ENCODE measurements around the gene IFNLR1. TPM values are rescaled to one million over a fixed set of nuclear protein-coding genes. Genes with fewer than 3 reads are reported as not detected.

IFNLR1 gene
- total RNA-seq, 1 donor = under 0.01 TPM

DNA sequence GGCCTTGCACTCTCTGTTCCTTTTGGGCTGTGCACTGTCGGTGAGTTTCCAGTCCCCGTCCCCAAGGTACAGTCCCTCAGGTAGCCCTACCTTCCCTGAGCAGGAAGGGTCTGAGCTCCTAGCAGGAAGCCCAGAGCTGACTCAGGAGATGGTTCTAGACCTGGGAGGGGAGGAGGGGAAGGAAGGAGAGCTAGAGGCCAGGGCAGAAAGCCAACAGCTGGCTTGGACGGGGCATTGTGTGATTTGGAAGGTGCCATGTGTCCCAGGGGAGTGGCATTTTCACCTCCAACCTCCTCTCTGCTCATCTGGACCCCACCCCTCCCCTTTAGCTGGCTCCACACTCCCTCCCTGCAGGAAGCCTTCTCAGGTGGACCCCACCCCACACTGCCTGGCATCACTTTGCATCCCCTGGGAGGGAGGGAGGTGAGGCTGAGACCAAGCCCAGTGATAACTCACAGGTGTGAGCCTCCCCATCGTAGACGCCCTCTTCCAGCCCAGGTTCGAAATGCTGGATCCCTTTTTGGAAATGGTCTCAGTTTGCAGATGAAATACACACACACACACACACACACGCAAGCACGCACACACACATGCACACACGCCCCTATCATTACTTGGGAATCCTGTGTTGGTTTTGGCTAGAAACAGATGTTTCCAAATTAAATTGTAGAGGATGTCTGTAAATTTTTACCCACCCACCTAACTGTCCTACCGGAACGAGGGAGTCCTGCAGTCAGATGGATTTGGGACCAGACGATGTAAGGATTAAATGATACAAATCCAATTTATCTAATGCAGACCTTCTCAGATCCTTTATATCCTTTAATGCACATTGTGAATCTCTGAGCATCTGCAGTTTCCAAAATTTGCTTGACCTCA is 19.7 kb upstream of the IFNLR1 start:
- no peak for DNase-seq (ENCODE audit: low read depth in 2 of 3, low spot score in 2 of 3)

- no peak for DNase-seq (ENCODE audit: low read depth in 2 of 3, low spot score in 2 of 3)
These were observed 19.0 kb upstream of the IFNLR1 start for GRCh38 chr1:24206083-24206464.

- no peak for DNase-seq (ENCODE audit: low read depth in 2 of 3, low spot score in 2 of 3)
These were observed 18.4 kb upstream of the IFNLR1 start for GRCh38 chr1:24205345-24206082.

GRCh38 chr1:24204116-24204515 is 17.0 kb upstream of the IFNLR1 start:
- DNase-seq (ENCODE audit: low read depth in 2 of 3, low spot score in 2 of 3) = no peak

GRCh38 chr1:24203404-24203803 is 16.3 kb upstream of the IFNLR1 start:
- DNase-seq (ENCODE audit: low read depth in 2 of 3, low spot score in 2 of 3) = no peak

DNA sequence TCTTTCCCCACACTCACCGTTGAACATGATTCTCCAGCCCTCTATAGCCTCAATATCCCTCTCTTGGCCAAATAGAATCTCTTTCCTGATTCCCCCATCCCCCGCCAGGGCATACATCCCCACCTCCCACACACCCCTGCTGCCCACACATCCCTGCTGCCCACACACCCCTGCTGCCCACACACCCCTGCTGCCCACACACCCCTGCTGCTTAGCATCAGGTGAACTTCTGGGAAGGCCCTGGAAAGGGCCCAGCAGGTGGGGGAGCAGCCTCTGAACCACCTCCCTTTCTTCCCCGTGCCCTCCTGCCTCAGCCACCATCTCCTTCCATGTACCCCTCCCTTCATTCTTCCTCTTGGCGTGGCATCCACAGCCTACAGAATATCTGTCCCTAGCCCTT is 15.9 kb upstream of the IFNLR1 start:
- no peak for DNase-seq (ENCODE audit: low read depth in 2 of 3, low spot score in 2 of 3)

DNA sequence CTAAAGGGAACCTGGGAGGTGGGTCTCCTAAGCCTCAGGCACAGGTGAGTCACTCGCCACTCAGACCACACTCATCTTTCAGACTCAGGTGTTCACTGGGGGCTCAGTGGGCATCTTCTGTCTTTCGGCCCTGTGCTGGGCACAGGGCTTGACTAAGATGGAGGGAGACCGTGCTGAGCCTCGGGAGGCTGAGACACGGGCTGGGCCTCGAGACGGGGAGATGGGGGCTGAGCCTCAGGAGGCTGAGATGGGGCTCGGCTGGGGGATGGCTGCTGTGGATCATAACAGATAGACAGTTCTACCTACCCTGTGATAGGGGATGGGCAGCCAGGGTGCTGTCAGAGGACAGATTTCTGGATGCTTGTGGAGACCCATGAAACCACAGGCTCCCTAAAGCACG is 15.5 kb upstream of the IFNLR1 start:
- no peak for DNase-seq (ENCODE audit: low read depth in 2 of 3, low spot score in 2 of 3)

DNA sequence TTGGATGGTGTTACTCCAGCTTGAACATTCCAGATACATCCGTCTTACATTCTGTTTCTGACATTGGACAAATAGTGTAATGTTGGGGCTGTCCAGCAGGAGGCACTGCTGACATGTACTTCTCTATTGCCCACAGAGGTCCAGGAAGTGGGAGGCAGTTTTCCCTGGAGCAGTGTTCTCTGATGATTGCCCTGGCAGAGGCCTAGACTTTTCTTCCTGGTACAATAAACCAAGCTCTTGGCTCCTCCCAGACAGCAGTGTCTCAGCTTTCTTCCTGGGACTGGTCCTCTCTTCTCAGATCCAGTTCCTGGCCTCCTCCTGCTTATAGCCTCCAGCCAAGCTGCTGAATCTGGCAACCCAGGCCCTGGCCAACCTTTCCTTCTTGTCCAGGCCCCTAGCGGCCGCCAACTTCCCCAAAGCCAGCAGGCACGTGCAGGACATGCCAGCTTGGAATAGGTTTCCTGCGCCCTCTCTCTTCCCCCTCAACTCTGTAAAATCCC is 14.9 kb upstream of the IFNLR1 start:
- DNase-seq (ENCODE audit: low read depth in 2 of 3, low spot score in 2 of 3) = peak in 1 of 3 donors; percentile 50

DNA sequence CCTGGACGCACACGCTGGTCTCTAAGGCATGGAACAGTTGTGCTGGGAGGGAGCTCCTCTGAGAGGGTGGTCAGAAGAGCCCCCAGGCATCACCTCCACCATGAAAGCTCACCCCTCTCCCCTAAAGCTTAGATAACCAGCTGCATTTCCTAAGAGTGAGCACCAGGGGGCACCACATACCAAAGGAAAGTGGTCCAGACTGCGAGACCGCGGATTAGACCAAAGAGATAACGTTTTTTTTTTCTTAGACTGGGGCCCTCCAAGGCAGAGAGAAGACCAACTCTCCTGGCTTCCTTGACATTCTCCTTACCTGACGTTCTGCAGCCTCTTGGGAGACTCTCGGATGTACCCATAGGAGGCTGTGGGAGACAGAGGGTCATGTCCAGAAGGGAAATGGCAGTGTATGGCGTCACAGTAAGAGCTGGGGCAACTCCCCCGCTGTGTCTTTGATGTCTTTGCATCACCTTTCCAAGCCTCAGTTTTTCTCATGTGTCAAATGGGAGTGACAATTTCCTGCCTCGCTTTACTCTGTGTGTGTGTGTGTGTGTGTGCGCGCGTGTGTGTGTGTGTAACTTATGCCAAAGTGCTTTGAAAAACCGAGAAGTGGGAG is 12.3 kb upstream of the IFNLR1 start:
- peak; percentile 63 to 79 (median 70) for DNase-seq (ENCODE audit: low read depth in 2 of 3, low spot score in 2 of 3)

GRCh38 chr1:24198766-24199165 is 11.7 kb upstream of the IFNLR1 start:
- no peak for DNase-seq (ENCODE audit: low read depth in 2 of 3, low spot score in 2 of 3)

DNA sequence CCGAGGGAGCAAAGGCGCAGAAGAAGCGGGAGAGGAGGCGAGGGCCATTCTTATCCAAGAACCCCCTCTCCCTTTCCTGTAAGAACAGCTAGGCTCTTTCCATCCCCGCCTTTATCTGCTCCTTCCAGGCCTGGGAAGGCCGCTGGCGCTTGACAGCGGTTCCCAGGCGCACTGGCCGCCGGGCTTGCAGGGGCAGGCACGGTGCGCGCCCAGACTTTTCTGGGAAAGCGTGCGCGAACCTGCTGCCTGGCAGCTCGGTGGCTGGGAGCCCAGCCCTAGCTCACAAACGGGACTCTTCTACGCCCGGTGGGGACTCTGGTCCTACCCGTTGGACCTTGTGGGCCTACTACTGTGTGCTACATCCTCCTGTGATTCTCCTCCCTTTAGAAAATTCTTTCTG is 8.8 kb upstream of the IFNLR1 start:
- no peak for DNase-seq (ENCODE audit: low read depth in 2 of 3, low spot score in 2 of 3)

DNA sequence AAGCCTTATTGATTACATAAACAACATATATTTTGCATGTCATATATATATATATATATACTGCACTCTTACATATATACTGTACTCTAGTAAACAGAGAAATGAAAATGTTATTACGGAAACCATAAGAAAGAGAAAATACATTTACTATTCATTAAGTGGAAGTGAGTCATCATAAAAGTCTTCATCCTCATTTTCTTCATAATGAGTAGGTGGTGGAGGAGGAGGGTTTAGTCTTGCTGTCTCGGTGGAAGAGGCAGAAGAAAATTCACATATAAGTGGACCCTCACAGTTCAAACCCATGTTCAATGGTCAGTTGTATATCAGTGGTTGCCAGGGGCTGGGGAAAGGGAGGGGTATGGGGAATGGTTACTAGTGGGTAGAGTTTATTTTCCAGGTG is 8.0 kb upstream of the IFNLR1 start:
- DNase-seq (ENCODE audit: low read depth in 2 of 3, low spot score in 2 of 3) = no peak

DNA sequence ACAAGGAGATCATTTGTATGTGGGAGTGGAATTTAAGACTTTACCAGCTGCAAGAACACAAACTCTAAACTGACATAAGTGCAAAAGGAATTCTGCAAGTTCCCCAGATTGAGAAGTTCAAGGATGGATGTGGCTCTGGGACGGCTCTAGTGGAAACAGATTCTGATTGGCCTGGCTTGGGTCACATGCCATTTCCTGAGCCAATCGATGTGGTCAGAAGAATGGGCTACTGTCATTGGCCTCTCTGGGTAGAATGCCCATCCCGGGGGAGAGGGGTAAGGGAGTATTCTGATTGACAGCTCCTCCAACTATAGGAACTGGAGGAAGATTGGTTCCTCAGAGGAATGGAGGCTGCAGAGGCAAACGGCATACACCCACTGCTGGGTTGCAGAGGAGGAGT is 6.0 kb upstream of the IFNLR1 start:
- DNase-seq (ENCODE audit: low read depth in 2 of 3, low spot score in 2 of 3) = no peak

DNA sequence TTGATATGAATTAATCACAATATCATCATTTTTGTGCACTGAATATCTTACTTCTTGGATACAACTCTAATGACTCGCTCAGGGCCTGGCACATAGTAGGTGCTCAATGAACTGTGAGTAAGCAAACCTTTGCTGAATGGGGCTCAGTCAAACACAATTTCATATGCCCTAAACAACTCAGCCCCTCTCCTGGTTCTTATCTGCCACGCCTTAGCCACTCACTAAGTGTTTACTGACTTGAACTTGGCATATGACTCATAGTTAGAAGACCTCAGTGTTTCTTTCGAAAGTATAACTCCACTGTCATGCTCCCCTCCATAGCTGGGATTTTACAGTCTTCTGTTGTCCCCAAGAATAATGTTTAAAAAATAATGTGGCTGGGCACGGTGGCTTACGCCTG is 4.8 kb upstream of the IFNLR1 start:
- no peak for DNase-seq (ENCODE audit: low read depth in 2 of 3, low spot score in 2 of 3)

- peak in 1 of 3 donors; percentile 16 for DNase-seq (ENCODE audit: low read depth in 2 of 3, low spot score in 2 of 3)
These were observed 3.9 kb upstream of the IFNLR1 start for GRCh38 chr1:24190983-24191461.

- DNase-seq (ENCODE audit: low read depth in 2 of 3, low spot score in 2 of 3) = peak in 1 of 3 donors; percentile 40
These were observed 2.4 kb upstream of the IFNLR1 start for GRCh38 chr1:24189528-24189927.

GRCh38 chr1:24186711-24186992 is 437 bp downstream of the IFNLR1 start:
- no peak for DNase-seq (ENCODE audit: low read depth in 2 of 3, low spot score in 2 of 3)

- DNase-seq (ENCODE audit: low read depth in 2 of 3, low spot score in 2 of 3) = no peak
These were observed 918 bp downstream of the IFNLR1 start for GRCh38 chr1:24186031-24186710.

DNA sequence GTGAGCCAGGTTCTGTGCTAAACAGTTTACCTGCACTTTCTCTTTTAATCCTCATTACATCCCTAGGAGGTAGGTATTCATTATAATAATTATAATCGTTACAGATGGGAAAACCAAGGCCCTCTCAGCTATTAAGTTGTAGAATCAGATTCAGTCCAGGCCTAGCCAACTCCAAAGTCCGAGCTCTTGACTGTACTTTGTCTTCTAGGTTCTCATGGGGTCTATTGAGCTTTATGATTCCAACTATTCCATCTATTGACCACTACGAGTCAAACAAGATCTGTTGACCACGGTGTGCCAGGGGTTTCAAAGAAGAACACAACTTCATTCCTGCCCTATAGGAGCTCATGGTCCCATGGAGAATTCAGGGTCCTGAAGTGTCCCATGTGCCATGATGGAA is 2.0 kb downstream of the IFNLR1 start:
- no peak for DNase-seq (ENCODE audit: low read depth in 2 of 3, low spot score in 2 of 3)

DNA sequence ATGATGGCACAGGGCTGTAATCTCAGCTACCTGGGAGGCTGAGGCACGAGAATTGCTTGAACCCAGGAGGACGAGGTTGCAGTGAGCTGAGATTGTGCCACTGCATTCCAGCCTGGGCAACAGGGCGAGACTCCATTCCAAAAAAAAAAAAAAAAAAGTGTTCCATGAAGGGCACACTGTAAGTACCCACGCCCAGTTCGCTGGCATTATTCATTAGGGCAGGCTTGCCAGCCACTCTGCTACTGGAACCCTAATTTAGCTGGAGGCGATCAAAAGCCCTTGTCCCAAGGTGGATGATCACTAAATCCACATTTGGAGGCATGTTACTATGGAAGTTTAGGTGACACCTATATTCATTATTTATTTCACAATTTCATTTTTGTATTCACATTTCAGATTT is 5.0 kb downstream of the IFNLR1 start:
- no peak for DNase-seq (ENCODE audit: low read depth in 2 of 3, low spot score in 2 of 3)

DNA sequence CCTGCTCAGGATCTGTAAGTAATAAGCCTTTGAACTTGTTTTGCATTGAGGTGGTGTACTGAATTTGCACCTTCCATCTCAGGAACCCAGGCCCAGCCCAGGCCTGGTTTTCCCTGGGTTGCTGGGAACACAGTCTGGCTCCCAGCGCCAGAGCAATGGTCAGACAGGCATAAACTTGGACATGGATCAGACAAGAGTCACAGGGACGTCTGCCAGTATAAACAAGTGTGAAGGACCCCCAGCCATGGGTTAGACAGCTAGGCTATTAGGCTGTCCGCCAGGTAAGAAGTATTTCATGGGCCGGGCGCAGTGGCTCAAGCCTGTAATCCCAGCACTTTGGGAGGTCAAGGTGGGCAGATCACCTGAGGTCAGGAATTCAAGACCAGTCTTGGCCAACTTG is 5.5 kb downstream of the IFNLR1 start:
- no peak for DNase-seq (ENCODE audit: low read depth in 2 of 3, low spot score in 2 of 3)
